HepG2 (cell line): ENCODE data around the gene C16orf87. TPM values are rescaled to one million over a fixed set of nuclear protein-coding genes. Genes with fewer than 3 reads are reported as not detected.

ENCODE experiments used
- CREM ChIP-seq, 2 experiments: sonication (generic) in 1 of 2; formaldehyde crosslinking in 1 of 2; IDR thresholded peaks; 2 replicates each; pipeline versions ENCODE4 v1.4.0 to v1.6.1; 2016 to 2020; ENCODE audit warnings: antibody characterized with exemption in 1 of 2, mild to moderate bottlenecking in 1 of 2, missing genetic modification reagents in 1 of 2
- MYC ChIP-seq: sonication (generic); formaldehyde crosslinking; IDR thresholded peaks from 2 replicates; pipeline ENCODE4 v1.9.0; 2021; ENCODE audit warnings: missing genetic modification reagents, borderline replicate concordance
- PLRG1 ChIP-seq: fragments of 450-650 bp; conservative IDR thresholded peaks from 2 replicates; pipeline ENCODE4 v1.6.1; 2016
- SAFB2 ChIP-seq: sonication (generic); formaldehyde crosslinking; IDR thresholded peaks from 2 replicates; pipeline ENCODE4 v1.5.1; 2020; ENCODE audit warnings: missing genetic modification reagents, low read depth, mild to moderate bottlenecking, borderline replicate concordance
- SALL2 ChIP-seq: sonication (generic); formaldehyde crosslinking; IDR thresholded peaks from 2 replicates; pipeline ENCODE4 v1.8.1; 2023; ENCODE audit warnings: mild to moderate bottlenecking, missing genetic modification reagents, inconsistent platforms
- SOX13 ChIP-seq, 3 experiments: fragments of 450-650 bp in 1 of 3; sonication (generic) in 1 of 3; formaldehyde crosslinking in 1 of 3; IDR thresholded peaks in 2 of 3; conservative IDR thresholded peaks in 1 of 3; 2 replicates each; pipeline versions ENCODE4 v1.5.0 to v1.6.1; 2016 to 2020; ENCODE audit warnings: antibody characterized with exemption in 1 of 3, mild to moderate bottlenecking in 1 of 3, missing compliant biosample characterization in 1 of 3, missing genetic modification reagents in 1 of 3, moderate library complexity in 1 of 3
- YEATS2 ChIP-seq: sonication (generic); formaldehyde crosslinking; IDR thresholded peaks from 2 replicates; pipeline ENCODE4 v1.4.0; 2020; ENCODE audit warnings: missing genetic modification reagents, borderline replicate concordance
- ZNF121 ChIP-seq: sonication (generic); formaldehyde crosslinking; IDR thresholded peaks from 2 replicates; pipeline ENCODE4 v1.5.0; 2020; ENCODE audit warnings: mild to moderate bottlenecking, missing genetic modification reagents
- ZNF207 ChIP-seq: fragments of 450-650 bp; IDR thresholded peaks from 2 replicates; pipeline ENCODE4 v1.6.1; 2016; ENCODE audit warnings: antibody characterized with exemption, borderline replicate concordance
- ZNF230 ChIP-seq: sonication (generic); formaldehyde crosslinking; IDR thresholded peaks from 2 replicates; pipeline ENCODE4 v1.4.0; 2020; ENCODE audit warnings: mild to moderate bottlenecking, missing genetic modification reagents
- ZNF335 ChIP-seq: sonication (generic); formaldehyde crosslinking; IDR thresholded peaks from 2 replicates; pipeline ENCODE4 v1.4.0; 2020; ENCODE audit warnings: missing genetic modification reagents
- ZSCAN20 ChIP-seq: sonication (generic); formaldehyde crosslinking; IDR thresholded peaks from 2 replicates; pipeline ENCODE4 v1.4.0; 2020; ENCODE audit warnings: missing genetic modification reagents, mild to moderate bottlenecking, borderline replicate concordance
- polyA plus RNA-seq, 8 experiments: library from polyadenylated mRNA; depleted of rRNA in 3 of 8; stranded (reverse) in 7 of 8; unstranded in 1 of 8; fragments of >200 nt; fragmentation: Illumina TruSeq in 4 of 8; extraction: Trizol in 4 of 8; gene quantifications; 2 replicates each; pipeline versions ENCODE4 v1.2.1 to v1.2.3, GENCODE V29; 2011 to 2016; ENCODE audit warnings: low read depth in 4 of 8, missing spikeins in 1 of 8, mixed read lengths in 1 of 8; ENCODE audit not compliant: insufficient read depth in 1 of 8
- total RNA-seq, 5 experiments: library from RNA; depleted of rRNA; stranded (reverse); fragments of >200 nt; fragmentation: Illumina TruSeq; extraction: Trizol; gene quantifications; 2 replicates each; pipeline ENCODE4 v1.2.3, GENCODE V29; 2016; ENCODE audit warnings: low read depth in 1 of 5
- TF ChIP-seq, protein P1 (sequence below): IDR thresholded peaks from 2 replicates; pipeline ENCODE4 v1.4.0; 2020; ENCODE audit warnings: mild to moderate bottlenecking, missing genetic modification reagents
- TF ChIP-seq, protein P2 (sequence below): sonication (generic); formaldehyde crosslinking; IDR thresholded peaks from 2 replicates; pipeline ENCODE4 v1.4.0; 2020; ENCODE audit warnings: missing genetic modification reagents
- TF ChIP-seq, protein P3 (sequence below): sonication (generic); formaldehyde crosslinking; IDR thresholded peaks from 2 replicates; pipeline ENCODE4 v1.4.0; 2020; ENCODE audit warnings: missing genetic modification reagents, mild to moderate bottlenecking, borderline replicate concordance
- TF ChIP-seq, protein P4 (sequence below): IDR thresholded peaks from 2 replicates; pipeline ENCODE4 v1.6.1; 2016; ENCODE audit warnings: low read depth, missing genetic modification reagents, missing compliant biosample characterization

C16orf87 gene
- total and polyA plus RNA-seq, 2 of the 13 experiments (the other 11 are each of a cell fraction or from before 2014, with no cell fraction given): 8.6 to 19.5 TPM

DNA sequence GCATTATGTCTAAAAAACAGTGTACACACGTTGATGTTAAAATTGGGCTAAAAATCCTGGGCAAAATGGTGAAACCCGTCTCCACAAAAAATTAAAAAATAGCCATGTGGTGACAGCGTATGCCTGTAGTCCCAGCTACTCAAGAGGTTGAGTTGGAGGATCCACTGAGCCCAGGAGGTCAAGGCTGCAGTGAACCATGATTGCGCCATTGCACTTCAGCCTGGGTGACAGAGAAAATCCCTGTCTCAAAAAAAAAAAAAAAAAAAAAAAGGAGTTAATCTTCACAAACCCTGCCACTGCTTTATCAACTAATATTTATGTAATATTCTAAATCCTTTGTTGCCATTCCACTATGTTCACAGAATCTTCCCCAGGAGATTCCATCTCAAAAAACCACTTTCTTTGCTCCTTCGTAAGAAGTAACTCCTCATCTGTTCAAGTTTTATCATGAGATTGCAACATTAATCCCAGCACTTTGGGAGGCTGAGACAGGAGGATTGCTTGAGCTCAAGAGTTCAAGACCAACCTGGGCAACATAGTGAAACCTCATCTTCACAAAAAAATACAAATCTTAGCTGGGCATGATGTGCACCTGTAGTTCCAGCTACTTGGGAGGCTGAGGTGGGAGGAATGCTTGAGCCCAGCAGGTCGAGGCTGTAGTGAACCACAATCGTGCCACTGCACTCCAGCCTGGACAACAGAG, 1.9 kb upstream of the C16orf87 start (continued):
- TF ChIP-seq, protein P1, sequence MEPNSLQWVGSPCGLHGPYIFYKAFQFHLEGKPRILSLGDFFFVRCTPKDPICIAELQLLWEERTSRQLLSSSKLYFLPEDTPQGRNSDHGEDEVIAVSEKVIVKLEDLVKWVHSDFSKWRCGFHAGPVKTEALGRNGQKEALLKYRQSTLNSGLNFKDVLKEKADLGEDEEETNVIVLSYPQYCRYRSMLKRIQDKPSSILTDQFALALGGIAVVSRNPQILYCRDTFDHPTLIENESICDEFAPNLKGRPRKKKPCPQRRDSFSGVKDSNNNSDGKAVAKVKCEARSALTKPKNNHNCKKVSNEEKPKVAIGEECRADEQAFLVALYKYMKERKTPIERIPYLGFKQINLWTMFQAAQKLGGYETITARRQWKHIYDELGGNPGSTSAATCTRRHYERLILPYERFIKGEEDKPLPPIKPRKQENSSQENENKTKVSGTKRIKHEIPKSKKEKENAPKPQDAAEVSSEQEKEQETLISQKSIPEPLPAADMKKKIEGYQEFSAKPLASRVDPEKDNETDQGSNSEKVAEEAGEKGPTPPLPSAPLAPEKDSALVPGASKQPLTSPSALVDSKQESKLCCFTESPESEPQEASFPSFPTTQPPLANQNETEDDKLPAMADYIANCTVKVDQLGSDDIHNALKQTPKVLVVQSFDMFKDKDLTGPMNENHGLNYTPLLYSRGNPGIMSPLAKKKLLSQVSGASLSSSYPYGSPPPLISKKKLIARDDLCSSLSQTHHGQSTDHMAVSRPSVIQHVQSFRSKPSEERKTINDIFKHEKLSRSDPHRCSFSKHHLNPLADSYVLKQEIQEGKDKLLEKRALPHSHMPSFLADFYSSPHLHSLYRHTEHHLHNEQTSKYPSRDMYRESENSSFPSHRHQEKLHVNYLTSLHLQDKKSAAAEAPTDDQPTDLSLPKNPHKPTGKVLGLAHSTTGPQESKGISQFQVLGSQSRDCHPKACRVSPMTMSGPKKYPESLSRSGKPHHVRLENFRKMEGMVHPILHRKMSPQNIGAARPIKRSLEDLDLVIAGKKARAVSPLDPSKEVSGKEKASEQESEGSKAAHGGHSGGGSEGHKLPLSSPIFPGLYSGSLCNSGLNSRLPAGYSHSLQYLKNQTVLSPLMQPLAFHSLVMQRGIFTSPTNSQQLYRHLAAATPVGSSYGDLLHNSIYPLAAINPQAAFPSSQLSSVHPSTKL: peak; percentile 80
- TF ChIP-seq ZNF207: no peak
- no peak for TF ChIP-seq PLRG1
- TF ChIP-seq ZNF121 (CRISPR knock-in tag): peak; percentile 81
- TF ChIP-seq, protein P2, sequence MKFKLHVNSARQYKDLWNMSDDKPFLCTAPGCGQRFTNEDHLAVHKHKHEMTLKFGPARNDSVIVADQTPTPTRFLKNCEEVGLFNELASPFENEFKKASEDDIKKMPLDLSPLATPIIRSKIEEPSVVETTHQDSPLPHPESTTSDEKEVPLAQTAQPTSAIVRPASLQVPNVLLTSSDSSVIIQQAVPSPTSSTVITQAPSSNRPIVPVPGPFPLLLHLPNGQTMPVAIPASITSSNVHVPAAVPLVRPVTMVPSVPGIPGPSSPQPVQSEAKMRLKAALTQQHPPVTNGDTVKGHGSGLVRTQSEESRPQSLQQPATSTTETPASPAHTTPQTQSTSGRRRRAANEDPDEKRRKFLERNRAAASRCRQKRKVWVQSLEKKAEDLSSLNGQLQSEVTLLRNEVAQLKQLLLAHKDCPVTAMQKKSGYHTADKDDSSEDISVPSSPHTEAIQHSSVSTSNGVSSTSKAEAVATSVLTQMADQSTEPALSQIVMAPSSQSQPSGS (CRISPR knock-in tag): no peak
- no peak for TF ChIP-seq SALL2 (CRISPR knock-in tag)
- TF ChIP-seq SAFB2 (CRISPR knock-in tag): no peak
- TF ChIP-seq MYC: no peak
- no peak for TF ChIP-seq ZNF230 (CRISPR knock-in tag)
- TF ChIP-seq YEATS2 (CRISPR knock-in tag): no peak
- TF ChIP-seq ZSCAN20 (CRISPR knock-in tag): no peak
- TF ChIP-seq SOX13 (IDR thresholded peaks at IDR 0.05): no peak; the same call in 1 of the 2 replicates
- peak in 1 of 2 experiments; percentile 55; a peak in 1 of 4 replicates for TF ChIP-seq SOX13 (CRISPR knock-in tag; conservative IDR thresholded peaks at IDR 0.05 in 1 of 2, IDR thresholded peaks at IDR 0.05 in 1 of 2)
- no peak for TF ChIP-seq ZNF335 (CRISPR knock-in tag)
- TF ChIP-seq, protein P3, sequence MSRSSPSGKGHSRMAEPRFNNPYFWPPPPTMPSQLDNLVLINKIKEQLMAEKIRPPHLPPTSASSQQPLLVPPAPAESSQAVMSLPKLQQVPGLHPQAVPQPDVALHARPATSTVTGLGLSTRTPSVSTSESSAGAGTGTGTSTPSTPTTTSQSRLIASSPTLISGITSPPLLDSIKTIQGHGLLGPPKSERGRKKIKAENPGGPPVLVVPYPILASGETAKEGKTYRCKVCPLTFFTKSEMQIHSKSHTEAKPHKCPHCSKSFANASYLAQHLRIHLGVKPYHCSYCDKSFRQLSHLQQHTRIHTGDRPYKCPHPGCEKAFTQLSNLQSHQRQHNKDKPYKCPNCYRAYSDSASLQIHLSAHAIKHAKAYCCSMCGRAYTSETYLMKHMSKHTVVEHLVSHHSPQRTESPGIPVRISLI (CRISPR knock-in tag): peak; percentile 91
- TF ChIP-seq, protein P4, sequence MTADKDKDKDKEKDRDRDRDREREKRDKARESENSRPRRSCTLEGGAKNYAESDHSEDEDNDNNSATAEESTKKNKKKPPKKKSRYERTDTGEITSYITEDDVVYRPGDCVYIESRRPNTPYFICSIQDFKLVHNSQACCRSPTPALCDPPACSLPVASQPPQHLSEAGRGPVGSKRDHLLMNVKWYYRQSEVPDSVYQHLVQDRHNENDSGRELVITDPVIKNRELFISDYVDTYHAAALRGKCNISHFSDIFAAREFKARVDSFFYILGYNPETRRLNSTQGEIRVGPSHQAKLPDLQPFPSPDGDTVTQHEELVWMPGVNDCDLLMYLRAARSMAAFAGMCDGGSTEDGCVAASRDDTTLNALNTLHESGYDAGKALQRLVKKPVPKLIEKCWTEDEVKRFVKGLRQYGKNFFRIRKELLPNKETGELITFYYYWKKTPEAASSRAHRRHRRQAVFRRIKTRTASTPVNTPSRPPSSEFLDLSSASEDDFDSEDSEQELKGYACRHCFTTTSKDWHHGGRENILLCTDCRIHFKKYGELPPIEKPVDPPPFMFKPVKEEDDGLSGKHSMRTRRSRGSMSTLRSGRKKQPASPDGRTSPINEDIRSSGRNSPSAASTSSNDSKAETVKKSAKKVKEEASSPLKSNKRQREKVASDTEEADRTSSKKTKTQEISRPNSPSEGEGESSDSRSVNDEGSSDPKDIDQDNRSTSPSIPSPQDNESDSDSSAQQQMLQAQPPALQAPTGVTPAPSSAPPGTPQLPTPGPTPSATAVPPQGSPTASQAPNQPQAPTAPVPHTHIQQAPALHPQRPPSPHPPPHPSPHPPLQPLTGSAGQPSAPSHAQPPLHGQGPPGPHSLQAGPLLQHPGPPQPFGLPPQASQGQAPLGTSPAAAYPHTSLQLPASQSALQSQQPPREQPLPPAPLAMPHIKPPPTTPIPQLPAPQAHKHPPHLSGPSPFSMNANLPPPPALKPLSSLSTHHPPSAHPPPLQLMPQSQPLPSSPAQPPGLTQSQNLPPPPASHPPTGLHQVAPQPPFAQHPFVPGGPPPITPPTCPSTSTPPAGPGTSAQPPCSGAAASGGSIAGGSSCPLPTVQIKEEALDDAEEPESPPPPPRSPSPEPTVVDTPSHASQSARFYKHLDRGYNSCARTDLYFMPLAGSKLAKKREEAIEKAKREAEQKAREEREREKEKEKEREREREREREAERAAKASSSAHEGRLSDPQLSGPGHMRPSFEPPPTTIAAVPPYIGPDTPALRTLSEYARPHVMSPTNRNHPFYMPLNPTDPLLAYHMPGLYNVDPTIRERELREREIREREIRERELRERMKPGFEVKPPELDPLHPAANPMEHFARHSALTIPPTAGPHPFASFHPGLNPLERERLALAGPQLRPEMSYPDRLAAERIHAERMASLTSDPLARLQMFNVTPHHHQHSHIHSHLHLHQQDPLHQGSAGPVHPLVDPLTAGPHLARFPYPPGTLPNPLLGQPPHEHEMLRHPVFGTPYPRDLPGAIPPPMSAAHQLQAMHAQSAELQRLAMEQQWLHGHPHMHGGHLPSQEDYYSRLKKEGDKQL: no peak
- TF ChIP-seq CREM (IDR thresholded peaks at IDR 0.05): peak; percentile 30; the same call in 1 of the 2 replicates
- TF ChIP-seq CREM (CRISPR knock-in tag; IDR thresholded peaks at IDR 0.05): no peak
